Testis (tissue), 2 donors: ENCODE data around the gene KCNAB1.

ENCODE experiments used
- CTCF ChIP-seq, 3 experiments: fragments of 450-650 bp in 2 of 3; fragments of 200-600 bp in 1 of 3; sonication (generic) in 1 of 3; IDR thresholded peaks; one replicate each; pipeline ENCODE4 v1.5.1; 2016 to 2019; ENCODE audit warnings: antibody characterized with exemption in 3 of 3, mild to moderate bottlenecking in 2 of 3, moderate library complexity in 1 of 3
- POLR2A ChIP-seq: fragments of 450-650 bp; IDR thresholded peaks from one replicate; pipeline ENCODE4 v1.6.1; 2017; ENCODE audit warnings: antibody characterized with exemption, mild to moderate bottlenecking, moderate library complexity

- TF ChIP-seq CTCF (IDR thresholded peaks at IDR 0.05) = no peak
- no peak for TF ChIP-seq POLR2A
Observed at GRCh38 chr3:156390846-156391245, 270.5 kb downstream of the KCNAB1 start.
